Posterior cingulate gyrus (tissue), 11 donors: ENCODE data around the gene EZH1.
"Not testable (repeated sequence)": the region's sequence is repeated elsewhere in the genome, so short reads cannot be mapped to it uniquely, and the experiment has no call there.

Source experiments
- DNase-seq, 10 donors: peaks; one replicate each; pipeline versions ENCODE4 v3.0.0 to v3.0.0-alpha.2; 2020 to 2021; ENCODE audit warnings: mixed read lengths in 3 of 10
- intact Hi-C: fragments of 100-400 bp; cut with DNase I; formaldehyde crosslinking; loops from one replicate; pipeline ENCODE4 v1.15.1; 2023

Gene EZH1

DNA sequence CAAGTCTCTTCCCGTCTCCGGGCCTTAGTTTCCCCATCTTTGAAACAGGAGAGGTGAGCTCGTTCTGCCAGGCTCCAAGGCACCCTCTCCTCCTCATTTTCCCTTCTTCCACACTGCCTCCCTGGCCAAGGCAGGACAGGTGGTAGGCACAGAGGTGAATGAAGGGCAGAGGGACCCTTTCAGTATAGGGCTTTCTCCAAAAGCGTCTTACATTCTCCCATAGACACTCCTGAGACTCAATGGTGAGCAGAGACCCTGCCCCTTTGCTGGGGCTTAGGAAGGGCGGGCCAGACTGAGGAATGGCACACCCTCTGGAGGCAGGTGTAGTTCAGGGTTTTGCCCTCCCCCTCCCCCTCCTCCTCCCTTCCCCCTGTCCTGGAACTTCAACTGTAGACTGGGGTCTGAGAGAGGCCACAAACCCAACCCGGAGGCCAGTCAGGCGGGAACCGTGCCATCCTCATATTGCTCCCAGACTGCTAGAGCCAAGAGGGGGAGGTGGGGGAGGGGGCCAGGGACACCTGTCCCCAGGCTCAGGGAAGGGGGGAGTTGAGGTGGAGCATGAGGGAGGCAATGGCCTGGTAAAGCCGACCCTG, 70.0 kb downstream of the EZH1 start:
- peak in 2 of 10 donors; percentile 24 for DNase-seq
- intact Hi-C loops, result loop anchor here (5.0 kb wide), 1 partner anchor 268 kb away; no protein-coding TSS in a partner anchor

DNA sequence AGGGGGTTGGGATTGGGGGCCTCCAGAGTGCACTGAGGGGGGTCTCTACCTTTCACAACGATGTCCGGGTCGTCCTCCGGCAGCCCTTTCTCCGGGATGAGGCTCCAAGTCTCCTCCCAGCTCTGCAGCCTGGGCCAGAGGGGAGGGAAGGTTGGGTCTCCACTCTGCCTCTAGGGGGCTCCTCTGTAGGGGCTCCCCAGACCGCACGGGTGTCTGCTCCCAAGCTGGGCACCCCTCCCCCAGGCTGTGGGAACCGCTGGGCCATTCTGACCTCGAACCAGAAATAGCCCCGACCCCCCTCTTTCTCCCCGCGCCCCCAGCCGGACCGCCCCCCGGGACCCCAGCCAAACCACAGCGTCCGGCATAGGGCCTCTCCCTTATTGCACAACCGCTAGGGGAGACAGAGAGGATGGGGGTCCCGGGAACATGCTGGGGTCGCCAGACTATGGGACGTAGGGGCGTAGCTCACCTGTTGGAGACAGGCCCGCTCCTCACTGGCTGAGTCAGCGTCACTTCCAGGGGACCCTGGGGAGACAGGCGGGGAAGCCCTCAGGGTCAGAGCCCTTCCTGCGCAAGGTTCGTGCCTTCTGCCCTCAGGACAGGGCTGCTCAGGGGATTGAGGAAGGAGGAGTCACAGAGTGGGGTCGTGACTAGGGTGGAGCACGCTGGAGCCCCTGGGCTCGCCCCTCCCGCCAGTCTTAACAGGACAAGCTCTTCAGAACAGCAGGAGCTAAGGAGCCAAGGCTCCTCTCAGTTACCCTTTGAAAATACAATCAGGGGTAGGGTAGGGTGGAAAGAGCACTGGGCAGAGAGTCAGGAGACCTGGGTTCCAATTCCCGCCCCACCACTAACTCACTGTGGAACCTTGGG, 70.7 kb downstream of the EZH1 start:
- intact Hi-C loops, result no loop called here
- peak in 3 of 10 donors; percentile 80 to 91 (median 81) for DNase-seq

DNA sequence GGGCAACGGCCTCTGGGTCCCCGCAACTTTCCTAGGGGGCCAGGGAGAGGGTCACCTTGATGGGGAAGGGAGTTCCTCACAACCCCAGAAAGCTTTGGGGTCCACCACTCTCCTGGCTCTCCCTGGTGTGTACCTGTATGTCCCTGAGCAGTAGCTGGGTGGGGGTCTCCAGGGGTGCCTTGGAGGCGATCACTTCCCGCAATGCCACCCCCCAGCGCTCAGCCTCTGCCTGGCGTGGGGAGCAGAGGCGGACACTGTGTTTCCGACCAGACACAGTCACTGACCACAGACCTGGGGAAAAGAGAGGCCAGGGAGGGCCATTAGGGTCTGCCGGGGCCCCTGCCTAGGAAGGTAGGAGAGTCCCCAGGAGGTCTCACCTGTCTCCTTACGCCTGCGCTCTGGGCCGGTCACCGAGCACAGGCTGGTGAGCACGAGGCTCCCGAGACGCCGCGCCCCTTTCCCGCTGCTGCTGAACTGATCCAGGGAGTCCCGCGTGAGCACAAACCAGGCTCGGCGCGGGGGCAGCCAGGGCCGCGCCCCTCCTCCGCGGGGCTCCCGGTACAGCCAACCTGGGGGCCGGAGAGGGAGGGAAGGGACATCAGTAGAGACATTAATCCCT, 71.5 kb downstream of the EZH1 start:
- intact Hi-C loops, result no loop called here

DNA sequence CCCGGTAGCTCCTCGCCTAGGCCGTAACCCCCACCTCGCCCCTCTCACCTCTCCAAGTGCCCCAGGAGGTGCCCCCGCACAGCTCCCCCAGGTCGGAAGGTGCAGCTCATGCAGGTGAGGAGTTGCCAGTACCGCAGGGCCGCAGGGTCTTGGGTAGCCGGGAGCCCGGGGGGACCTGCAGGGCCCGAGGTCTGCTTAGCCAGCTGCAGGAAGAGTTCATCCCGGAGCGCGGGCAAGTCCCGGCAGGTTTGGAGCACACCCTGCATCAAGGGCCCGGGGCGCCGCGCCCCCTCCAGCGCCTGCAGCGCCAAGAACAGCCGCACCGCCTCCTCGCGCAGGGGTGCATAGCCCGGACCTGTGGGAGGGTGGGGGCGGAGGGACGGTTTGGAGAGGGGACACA, 72.8 kb downstream of the EZH1 start:
- intact Hi-C loops, result no loop called here

More for the DNA sequence above, 71.5 kb downstream of the EZH1 start:
- DNase-seq, result peak in 3 of 10 donors; percentile 42 to 77 (median 72)

DNA sequence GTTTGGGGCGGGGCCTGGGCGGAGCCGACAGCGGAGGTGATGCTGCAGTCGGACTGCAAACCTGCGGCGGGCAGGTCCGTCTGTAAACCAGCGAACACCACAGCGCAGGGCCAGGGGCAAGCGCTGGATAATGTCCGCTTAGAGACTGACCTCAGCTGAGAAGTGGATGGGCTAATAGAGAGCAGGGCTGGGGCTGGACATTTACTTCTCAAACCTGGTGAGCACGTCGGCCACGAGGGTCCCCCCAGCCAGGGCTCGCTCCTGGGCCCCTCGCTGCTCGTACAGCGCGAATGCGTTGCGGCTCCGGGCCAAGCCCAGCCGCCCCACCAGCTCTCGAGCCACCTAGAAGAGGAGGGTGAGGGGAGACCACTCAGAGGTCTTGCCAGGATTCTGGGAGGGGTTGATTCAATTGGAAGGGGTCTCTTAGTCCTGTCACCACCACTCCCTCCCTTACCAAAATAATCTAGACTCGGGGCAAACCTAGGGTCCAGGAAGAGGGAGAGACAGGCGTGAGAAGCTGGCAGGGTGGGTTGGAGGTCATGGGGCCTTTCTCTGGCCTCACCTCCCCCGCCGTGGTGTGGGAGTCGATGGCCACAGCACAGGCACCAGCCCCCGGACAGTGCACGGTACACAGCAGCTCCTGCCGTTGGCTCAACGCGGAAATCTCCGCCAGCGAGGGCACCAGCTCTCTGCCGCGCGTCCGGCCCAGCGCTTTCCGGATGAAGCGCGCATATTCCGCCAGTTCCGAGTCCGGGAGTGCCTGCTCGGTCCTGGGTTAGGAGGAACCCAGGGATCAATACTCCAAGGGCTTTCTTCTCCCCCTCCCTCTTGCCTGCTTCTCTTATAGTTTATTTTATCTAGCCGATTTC, 73.8 kb downstream of the EZH1 start:
- intact Hi-C loops, result no loop called here
- DNase-seq, result peak in 2 of 10 donors; percentile 62 to 76

More for the DNA sequence above, 72.8 kb downstream of the EZH1 start:
- DNase-seq, result peak in 2 of 10 donors; percentile 66 to 68

GRCh38 chr17:42669977-42670788, 74.7 kb downstream of the EZH1 start:
- intact Hi-C loops, result no loop called here

DNA sequence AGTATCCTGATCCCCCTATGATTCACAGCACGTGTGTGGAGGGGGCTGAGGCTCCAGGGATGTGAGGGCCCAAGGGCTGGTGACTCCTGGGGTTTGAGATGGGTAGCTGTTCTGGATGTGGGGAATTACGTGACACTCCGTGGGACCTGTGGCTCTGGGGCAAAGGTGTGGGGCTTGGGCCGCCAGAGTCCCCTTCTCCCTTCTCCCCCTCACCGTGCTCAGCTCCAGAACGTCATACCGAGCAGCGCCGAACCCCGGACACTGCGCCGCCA, 75.2 kb downstream of the EZH1 start:
- intact Hi-C loops, result no loop called here
- DNase-seq, result peak in 3 of 10 donors; percentile 52 to 77 (median 76)

More at GRCh38 chr17:42669977-42670788, 74.7 kb downstream of the EZH1 start:
- DNase-seq, result peak in 2 of 10 donors; percentile 66 to 86

DNA sequence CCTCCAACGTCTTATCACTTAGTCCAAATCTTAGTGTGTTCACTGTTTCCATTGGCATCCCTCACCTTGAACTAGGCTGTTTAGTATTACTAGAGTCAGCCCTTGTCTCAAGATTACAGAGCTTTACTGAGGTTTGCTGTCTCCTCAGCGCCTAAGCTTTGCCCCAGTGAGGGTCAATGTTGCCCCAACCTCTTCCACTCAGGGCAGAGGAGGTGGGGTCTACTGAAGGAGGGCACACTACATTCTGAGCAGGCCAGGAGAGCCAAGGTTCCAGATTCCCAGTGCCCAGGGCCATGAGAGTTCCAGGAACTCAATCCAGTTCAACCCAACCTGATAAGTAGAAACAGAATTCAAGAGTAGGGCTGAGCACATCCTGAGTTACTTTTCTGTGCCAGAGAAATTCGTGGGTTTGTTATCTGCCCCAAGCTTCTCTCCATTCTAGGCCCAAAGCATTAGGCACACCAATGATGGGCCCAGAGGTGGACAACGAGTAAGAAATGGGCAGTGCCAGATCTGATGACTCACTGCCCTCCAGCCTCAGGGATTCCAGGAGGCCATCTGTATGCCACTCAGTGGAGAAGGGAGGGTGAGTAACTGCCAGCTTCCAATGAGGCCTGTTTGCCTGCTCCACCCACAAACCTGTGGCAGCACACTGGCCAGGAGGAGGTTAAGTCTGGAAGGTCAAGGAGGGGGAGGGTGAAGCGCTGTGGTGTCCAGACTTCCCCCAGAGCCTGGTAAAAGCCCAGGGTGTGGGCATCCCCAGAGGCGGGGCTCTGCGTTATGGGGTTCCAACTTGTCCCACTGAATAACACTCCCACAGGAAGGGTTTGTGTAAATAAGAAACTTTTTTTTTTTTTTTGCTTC, 77.5 kb downstream of the EZH1 start:
- peak in 3 of 10 donors; percentile 44 to 78 (median 75) for DNase-seq

DNA sequence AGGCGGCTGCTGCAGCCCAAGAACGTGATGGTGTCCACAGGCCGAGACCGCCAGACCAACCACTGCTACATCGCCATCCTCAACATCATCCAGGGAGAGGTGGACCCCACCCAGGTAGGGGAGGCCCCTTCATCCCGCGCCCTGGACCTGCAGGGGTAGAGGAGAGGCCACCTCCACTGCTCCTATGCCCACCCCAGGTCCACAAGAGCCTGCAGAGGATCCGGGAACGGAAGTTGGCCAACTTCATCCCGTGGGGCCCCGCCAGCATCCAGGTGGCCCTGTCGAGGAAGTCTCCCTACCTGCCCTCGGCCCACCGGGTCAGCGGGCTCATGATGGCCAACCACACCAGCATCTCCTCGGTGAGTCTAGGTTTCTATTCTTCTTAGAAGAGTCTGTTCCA, 78.7 kb downstream of the EZH1 start:
- intact Hi-C loops, result not testable (repeated sequence)
- peak in 2 of 10 donors; percentile 27 to 34 for DNase-seq

More for the DNA sequence above, 77.5 kb downstream of the EZH1 start:
- intact Hi-C loops, result no loop called here

DNA sequence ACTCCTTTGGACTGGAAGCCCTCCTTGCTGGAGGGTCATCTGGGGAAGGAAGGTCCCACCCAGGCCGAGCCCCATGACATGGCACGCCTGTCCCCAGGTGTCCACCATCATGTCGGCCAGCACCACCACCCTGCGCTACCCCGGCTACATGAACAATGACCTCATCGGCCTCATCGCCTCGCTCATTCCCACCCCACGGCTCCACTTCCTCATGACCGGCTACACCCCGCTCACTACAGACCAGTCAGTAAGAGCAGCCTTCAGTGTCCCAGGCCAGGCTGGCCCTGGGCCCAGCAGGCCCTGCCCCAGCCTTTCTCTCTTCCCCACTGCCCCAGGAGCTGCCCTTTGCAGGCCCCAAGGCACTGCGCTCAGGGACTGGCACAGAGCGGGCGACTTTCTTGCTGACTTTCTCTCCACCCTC, 79.2 kb downstream of the EZH1 start:
- intact Hi-C loops, result no loop called here
- peak in 2 of 10 donors; percentile 62 to 70 for DNase-seq

GRCh38 chr17:42660692-42661345, 84.0 kb downstream of the EZH1 start:
- peak in 1 of 10 donors; percentile 56 for DNase-seq
- intact Hi-C loops, result no loop called here

DNA sequence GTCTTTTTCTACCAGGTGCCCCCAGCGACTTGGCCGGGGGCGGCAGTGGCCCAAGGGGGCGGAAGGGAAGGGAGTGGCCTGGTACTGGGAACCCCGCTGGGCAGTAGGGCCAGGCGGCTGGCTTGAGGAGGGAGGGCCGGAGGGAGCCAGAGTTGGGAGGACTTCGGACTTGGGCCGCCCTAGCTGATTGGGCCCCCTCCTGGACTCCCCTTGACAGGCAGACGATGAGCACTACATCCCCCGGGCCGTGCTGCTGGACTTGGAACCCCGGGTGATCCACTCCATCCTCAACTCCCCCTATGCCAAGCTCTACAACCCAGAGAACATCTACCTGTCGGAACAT, 84.9 kb downstream of the EZH1 start:
- DNase-seq, intact Hi-C loops: not testable (repeated sequence)

- intact Hi-C loops, result no loop called here
- DNase-seq, result peak; percentile 83 to 98 (median 90)
Observed at GRCh38 chr17:42659079-42659931, 85.5 kb downstream of the EZH1 start, which contains the start of gene TUBG2. Gene TUBG2, plus strand, starts transcription at chr17:42659284. Its CDS starts 220 bp downstream, at chr17:42659504.

GRCh38 chr17:42657824-42658588, 86.8 kb downstream of the EZH1 start:
- peak in 1 of 10 donors; percentile 1 for DNase-seq
- intact Hi-C loops, result no loop called here

GRCh38 chr17:42655528-42655927, 89.3 kb downstream of the EZH1 start:
- intact Hi-C loops, result no loop called here
- peak in 1 of 10 donors; percentile 5 for DNase-seq
